Hypothalamus (tissue), 51 donors: ENCODE data around the gene MAP2K3.
A peak's percentile ranks its signal among the peaks of the same experiment; 100 is the strongest.
"Not testable (repeated sequence)": the region's sequence is repeated elsewhere in the genome, so short reads cannot be mapped to it uniquely, and the experiment has no call there.

Source experiments
- DNase-seq, 51 donors: peaks; one replicate each; lab custom pipeline; 2025; lab: John Stamatoyannopoulos, UW

The MAP2K3 gene

GRCh38 chr17:21294321-21295035 lies 10.0 kb downstream of the MAP2K3 start:
- DNase-seq = no peak

DNA sequence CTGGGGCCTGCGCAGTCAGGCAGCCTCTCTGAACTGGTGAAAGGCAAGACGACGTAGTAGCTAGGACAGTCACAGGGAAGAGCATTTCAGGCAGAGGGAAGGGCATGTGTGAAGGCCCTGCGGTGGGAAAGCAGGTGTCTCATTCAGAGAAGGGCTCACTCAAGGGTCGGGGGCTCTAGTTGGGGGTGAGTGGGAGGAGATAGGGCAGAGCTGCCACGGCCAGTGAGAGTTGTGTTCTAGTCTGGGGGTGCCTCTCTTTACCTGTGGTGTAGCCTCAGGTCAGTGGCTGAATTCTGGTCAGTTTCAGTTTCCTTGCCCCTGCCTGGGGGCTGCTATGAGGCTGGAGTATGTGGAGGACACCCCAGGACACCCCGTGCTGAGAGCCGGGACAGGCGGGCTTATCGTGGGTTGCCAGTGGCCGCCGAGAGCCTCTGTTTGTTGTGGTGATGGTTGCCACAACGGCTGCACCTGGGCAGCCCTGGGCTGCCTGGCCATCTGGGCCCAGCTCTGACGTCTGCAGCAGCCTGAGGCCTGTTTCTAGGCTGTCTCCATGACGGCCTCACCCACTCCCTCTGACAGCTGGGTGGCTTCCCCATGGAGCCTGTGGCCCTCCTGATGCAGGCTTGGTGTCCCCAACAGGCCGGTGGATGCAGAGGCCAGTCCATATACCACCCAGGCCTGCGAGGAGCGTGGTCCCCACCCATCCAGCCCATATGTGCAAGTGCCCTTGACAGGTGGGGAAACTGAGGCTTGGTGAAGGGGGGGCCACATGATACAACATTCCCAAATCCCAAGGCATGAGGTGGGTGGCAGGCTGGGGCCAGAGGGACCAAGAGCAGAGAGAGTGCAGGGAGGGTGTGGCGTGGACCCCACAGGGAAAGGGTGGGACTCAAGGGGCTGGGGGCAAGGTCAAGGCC lies 10.8 kb downstream of the MAP2K3 start:
- DNase-seq = peak in 1 of 51 donors; percentile 33

DNA sequence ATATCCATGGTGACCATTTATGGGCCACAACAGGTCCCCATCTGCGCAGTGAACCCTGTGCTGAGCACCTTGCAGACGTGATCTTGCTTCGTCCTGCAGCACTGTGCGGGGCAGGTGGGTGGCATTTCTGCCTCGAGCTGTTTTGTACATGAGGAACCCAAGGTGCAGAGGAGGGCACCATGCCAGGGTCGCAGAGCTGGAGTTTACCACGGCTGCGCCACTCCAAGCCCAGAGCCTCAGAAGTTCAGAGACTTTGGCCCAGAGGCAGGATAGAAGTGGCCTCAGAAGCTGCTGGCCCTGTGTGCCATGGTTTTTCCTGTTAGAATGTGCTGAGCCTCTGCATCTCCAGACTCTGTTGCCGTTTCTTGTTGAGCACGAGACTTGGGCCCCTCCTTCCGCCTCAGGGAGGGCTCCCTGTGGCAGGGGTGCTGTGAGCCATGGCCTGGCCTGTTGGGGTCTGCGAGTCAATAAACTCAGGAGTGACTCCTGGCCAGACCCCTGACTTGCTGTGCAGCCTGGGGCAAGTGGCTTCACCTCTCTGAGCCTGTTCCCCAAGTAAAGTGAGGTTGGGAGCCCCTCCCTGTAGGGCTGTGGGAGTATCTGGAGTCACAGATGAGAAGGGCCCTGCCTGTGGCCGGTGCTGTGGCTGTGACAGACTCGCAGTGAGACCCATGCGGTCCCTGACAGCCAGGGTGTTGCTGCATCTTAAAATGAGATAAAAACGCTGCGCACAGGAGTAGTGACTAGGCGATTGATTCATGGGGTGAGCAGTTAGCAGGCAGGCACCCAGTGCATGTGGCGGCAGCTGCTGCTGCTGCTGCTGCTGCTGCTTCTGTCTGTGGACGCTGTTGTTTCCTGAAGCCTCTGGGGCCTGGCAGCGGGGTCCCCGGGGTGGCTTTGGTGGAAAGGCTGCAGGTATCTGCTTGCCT lies 11.8 kb downstream of the MAP2K3 start:
- DNase-seq = peak in 1 of 51 donors; percentile 72

DNA sequence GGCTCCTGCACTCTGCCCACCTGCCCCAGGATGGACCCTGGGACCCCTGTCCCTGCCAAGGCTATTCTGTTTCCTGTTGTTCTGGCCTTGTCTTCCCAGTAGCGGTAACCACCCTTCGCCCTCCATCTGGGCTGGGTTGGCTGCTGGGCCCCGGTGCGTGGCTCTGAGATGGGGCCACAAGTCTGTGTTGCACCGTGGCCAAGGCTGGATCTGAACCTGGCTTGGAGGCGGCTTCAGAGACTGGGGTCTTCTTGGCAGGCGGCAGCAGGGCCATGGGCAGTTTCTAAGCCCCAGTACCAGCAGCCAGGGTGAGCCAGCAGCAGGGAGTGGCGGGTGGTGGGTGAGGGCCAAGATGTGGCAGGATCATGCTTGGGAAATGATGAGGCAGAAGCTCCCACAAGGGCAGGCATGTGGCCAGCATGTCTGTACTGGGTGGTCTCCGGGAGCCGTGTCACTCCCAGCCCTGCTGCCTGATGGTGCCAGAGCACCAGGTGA lies 12.6 kb downstream of the MAP2K3 start:
- DNase-seq = no peak

- no peak for DNase-seq
Measured at GRCh38 chr17:21297597-21297996, 13.1 kb downstream of the MAP2K3 start.

DNA sequence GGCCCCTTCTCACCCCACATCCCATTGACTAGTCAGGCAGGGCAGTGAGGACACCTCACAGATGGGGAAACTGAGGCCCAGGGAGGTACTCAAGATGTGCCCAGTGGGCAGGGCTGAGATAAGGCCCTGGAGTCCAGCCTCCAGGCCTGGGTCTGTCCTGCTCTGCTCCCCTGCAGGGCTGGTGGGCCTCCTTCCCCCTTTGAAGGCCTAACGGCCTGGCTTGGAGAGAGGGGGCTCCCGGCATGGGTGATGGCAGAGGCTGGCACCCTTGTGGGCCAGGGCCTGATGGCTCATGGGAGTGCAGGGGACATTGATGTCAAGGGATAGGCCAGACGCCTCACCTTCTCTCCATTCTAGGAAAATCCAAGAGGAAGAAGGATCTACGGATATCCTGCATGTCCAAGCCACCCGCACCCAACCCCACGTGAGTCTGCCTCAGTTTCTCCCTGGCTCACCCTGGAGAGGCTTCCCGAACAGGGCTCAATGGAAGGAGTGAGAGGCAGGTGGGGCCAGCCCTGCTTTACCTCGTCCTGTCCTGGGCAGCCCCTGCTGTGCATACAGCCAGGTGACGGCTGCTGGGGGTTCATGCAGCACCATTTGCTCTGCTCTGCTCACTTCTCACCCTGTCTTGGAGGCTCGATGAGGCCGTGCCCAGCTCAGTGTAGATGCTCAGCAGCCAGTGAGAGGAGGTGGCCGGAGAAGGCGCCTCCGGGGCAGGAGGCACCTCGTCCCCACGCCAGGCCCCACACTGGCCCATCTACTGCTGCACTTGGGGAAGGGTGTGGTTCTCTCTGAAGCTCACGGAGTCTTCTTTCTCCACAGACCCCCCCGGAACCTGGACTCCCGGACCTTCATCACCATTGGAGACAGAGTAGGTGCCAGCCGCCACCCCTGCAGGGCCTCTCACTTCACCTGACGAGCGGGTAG lies 13.8 kb downstream of the MAP2K3 start:
- DNase-seq = no peak

DNA sequence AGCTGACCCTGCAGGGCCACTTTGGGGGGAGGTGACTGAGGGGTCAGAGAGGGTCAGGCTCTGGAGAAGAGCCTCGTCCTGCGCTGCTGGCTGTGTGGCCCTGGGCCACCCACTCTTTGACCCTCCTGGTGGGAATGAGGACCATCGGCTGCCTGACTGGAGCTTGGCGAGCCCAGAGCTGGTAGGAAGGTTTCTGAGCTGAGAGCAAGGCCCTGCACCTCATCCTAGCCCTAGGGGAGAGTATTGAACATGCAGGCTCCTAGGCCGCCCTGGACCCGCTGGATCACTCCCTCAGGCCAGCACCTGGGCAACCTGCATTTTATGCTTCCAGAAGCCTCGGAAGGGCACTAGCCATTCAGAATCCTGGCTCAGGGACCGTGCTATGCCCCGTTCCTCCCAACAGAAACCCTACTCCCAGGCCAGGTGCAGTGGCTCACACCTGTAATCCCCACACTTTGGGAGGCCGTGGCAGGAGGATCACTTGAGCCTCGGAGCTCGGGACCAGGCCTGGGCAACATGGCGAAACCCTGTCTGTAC lies 14.5 kb downstream of the MAP2K3 start:
- no peak for DNase-seq

GRCh38 chr17:21299981-21300600 lies 15.6 kb downstream of the MAP2K3 start:
- no peak for DNase-seq

GRCh38 chr17:21300601-21301571 lies 16.4 kb downstream of the MAP2K3 start:
- no peak for DNase-seq

DNA sequence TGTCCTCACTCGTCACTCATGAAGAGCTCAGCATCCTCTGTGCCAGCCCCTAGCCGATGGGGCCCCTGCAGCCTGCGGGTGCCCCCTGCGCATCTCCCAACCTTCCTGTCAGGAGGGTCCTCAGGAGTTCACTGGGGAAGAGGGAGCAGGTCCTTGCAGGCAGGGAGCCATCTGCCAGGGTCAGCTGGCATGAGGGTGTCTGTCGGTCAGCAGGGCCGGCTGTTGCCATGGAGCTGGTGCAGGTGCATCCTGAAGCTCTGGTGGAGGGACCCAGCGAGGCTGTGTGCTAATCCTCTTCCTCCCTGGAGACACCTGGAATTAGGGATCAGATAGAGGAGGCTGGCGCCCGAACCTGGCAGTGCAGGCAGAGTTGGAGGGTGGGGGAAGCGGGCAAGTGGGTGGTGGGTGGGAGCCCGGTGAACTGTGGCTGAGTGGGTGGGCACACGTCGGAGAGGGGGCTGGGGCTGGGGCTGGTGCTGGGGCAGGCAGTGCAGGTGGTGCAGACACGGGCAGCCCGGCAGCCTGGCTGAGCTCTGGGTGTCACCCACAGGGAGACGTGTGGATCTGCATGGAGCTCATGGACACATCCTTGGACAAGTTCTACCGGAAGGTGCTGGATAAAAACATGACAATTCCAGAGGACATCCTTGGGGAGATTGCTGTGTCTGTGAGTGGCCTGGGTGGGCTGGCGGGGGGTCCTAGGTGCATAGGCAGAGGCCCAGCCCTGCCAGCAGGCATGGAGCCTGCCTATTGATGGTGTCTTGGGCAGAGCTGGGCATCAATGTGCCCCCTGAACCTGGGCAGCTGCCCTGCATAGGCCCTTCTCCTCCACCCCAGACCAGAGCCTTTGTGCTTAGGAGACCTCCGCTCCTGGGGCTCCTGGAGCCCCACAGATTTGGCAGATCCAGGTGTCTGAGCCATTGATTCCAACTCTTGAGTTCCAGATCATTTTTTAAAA lies 17.4 kb downstream of the MAP2K3 start:
- DNase-seq = no peak

GRCh38 chr17:21302711-21303425 lies 18.4 kb downstream of the MAP2K3 start:
- no peak for DNase-seq

DNA sequence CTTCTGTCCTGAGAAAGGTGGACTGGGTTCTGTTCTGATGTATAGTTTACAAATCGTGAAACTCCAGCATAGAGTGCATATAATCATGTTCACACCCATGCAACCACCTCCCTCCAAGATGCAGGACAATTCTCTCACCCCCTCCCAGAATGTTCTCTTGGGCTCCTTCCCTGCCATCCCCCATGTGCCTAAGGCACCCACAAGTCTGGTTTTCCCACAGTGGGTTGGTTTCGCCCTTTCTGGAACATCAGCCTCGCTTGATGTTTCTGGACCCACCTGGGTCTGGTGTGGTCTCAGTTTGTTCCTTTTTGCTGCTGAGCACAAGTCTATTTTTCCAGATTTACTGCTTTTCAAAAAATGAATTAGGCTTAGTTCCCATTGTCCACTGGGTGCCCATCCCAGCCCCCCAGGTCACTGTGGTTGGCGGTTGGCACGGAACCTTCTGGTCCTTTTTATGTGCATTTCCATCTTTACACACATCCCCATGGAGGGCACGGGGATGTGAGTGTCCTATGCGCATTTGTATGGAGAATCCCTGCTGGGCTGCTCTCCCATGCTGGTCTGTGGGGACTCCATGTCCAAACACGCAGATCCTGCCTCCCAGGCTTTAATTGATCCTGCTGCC lies 19.0 kb downstream of the MAP2K3 start:
- DNase-seq = no peak

DNA sequence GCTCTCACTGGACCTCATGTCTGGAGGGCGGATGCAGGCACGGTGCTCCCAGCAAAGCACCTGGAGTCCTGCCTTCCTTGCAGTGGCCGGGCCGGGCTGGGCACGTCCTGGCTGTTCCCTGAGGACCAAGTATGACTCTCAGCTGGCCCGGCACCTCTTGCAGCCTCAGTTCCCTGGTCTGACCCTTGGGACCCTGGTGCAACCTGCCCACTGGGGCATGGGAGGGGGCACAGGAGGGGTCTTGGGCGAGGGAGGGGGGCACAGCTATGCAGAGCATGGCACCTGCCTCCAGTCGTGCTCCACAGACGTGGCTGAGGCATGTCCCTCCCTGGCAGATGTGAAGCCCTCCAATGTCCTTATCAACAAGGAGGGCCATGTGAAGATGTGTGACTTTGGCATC lies 19.6 kb downstream of the MAP2K3 start:
- no peak for DNase-seq

DNA sequence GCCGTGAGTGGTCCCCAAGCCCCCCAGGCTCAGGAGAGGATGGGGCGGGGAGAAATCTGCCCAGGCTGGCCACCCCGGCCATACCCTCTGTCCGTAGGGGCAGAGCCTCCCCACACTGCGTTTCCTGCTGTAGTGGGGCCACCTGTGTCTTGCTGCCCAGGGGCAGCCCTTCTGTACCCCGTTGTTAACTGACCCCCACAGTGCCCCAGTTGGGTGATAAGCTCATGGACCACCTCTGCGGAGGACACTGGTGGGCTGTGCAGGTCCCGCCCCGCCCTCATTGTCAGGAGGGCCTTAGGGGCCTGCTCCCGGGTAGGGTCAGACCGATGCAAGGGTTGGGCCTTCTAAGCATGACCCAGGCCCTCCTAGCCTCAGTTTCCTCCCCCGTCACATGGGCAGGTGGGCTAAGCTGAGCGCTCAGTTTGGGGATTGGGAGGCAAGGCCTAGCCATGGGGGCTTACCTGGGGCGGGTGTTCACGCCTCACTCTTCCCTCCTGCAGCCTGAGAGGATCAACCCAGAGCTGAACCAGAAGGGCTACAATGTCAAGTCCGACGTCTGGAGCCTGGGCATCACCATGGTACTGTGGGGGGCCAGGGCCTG lies 20.1 kb downstream of the MAP2K3 start:
- not testable (repeated sequence) for DNase-seq
